Measurements from ENCODE around the gene MS4A4E.

Gene MS4A4E

GRCh38 chr11:60170566-60170965 is 72.4 kb downstream of the MS4A4E start:
- ATAC-seq = no peak
- TF ChIP-seq ISL1 (CRISPR knock-in tag; IDR thresholded peaks at IDR 0.05) (no peak), RARB (CRISPR knock-in tag; IDR thresholded peaks at IDR 0.05) (no peak), SNAI2 (CRISPR knock-in tag; IDR thresholded peaks at IDR 0.05) (no peak), POU6F1 (CRISPR knock-in tag; IDR thresholded peaks at IDR 0.05; ENCODE audit: borderline replicate concordance, low read depth) (no peak), ZFP30 (CRISPR knock-in tag; IDR thresholded peaks at IDR 0.05) (no peak), TCF4 (CRISPR knock-in tag; IDR thresholded peaks at IDR 0.05; ENCODE audit: borderline replicate concordance) (no peak), ARNTL (CRISPR knock-in tag; IDR thresholded peaks at IDR 0.05; ENCODE audit: borderline replicate concordance, low read depth) (no peak), GLIS3 (CRISPR knock-in tag; IDR thresholded peaks at IDR 0.05) (no peak), TSHZ2 (CRISPR knock-in tag; IDR thresholded peaks at IDR 0.05) (no peak), ZC3H10 (CRISPR knock-in tag; IDR thresholded peaks at IDR 0.05) (no peak), PPARA (CRISPR knock-in tag; IDR thresholded peaks at IDR 0.05; ENCODE audit: borderline replicate concordance) (no peak), PATZ1 (CRISPR knock-in tag; IDR thresholded peaks at IDR 0.05; ENCODE audit: borderline replicate concordance) (no peak), ZNF565 (CRISPR knock-in tag; conservative IDR thresholded peaks at IDR 0.05; ENCODE audit: low read depth) (no peak), ESRRG (CRISPR knock-in tag; IDR thresholded peaks at IDR 0.05) (no peak), TOX (CRISPR knock-in tag; IDR thresholded peaks at IDR 0.05; ENCODE audit: borderline replicate concordance) (no peak), ZNF8 (CRISPR knock-in tag; IDR thresholded peaks at IDR 0.05) (no peak), CSRNP3 (CRISPR knock-in tag; IDR thresholded peaks at IDR 0.05) (no peak)
- TF ChIP-seq, protein P1, sequence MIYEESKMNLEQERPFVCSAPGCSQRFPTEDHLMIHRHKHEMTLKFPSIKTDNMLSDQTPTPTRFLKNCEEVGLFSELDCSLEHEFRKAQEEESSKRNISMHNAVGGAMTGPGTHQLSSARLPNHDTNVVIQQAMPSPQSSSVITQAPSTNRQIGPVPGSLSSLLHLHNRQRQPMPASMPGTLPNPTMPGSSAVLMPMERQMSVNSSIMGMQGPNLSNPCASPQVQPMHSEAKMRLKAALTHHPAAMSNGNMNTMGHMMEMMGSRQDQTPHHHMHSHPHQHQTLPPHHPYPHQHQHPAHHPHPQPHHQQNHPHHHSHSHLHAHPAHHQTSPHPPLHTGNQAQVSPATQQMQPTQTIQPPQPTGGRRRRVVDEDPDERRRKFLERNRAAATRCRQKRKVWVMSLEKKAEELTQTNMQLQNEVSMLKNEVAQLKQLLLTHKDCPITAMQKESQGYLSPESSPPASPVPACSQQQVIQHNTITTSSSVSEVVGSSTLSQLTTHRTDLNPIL (CRISPR knock-in tag; IDR thresholded peaks at IDR 0.05; ENCODE audit: low read depth) = no peak

DNA sequence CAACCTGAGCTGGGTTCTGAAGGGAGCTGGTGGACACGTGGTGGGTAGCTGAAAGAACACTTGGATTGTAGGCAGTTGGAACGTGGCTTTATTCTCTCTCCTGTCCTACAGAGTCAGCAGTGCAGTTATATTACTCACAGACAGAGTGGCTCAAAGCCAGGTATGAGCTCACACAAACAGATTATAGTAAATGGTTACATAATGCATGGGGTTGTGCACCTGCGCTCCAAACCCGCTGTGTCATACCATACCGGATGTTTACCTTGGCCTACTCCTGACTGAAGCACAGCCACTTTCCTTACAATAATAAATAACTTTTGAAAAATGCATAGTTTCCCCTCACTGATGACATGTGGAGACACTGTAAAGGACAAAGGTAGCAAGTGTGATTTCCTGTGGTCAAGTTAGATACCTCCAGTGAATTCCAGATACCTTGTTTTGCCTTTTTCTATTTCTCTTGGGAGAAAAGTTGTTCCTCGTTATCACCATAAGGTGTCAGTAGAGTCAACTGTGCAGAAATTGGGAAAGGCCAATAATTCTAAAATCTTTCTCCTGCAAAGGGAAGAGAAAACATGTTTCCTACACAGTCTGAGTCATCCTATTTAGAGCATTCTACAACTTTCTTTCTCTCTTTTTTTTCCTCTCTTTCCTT is 73.5 kb downstream of the MS4A4E start:
- TF ChIP-seq ZNF70 (CRISPR knock-in tag; IDR thresholded peaks at IDR 0.05) (no peak), GLIS3 (CRISPR knock-in tag; IDR thresholded peaks at IDR 0.05) (no peak), ESRRG (CRISPR knock-in tag; IDR thresholded peaks at IDR 0.05) (no peak), ZC3H10 (CRISPR knock-in tag; IDR thresholded peaks at IDR 0.05) (no peak), PPARA (CRISPR knock-in tag; IDR thresholded peaks at IDR 0.05; ENCODE audit: borderline replicate concordance) (no peak), TCF4 (CRISPR knock-in tag; IDR thresholded peaks at IDR 0.05; ENCODE audit: borderline replicate concordance) (no peak), ARNTL (CRISPR knock-in tag; IDR thresholded peaks at IDR 0.05; ENCODE audit: borderline replicate concordance, low read depth) (no peak), ZFP3 (CRISPR knock-in tag; IDR thresholded peaks at IDR 0.05) (no peak), OSR1 (CRISPR knock-in tag; IDR thresholded peaks at IDR 0.05) (no peak), RARB (CRISPR knock-in tag; IDR thresholded peaks at IDR 0.05) (no peak)
- TF ChIP-seq, protein P1 (CRISPR knock-in tag; IDR thresholded peaks at IDR 0.05; ENCODE audit: low read depth) = no peak
- no peak for ATAC-seq
